ENCODE results near the gene CEBPZ.

GRCh38 chr2:37153224-37153623 lies 78.2 kb downstream of the CEBPZ start:
- TF ChIP-seq CTCF (IDR thresholded peaks at IDR 0.05) (no peak), POLR2A (IDR thresholded peaks at IDR 0.05) (no peak), POLR2AphosphoS5 (IDR thresholded peaks at IDR 0.05) (no peak)

Measured in suprapubic skin (tissue), 4 donors.